OCI-LY7 (cell line): ENCODE results near the gene RAPGEF2. TPM values are rescaled to one million over a fixed set of nuclear protein-coding genes. Genes with fewer than 3 reads are reported as not detected.

ENCODE experiments used
- BruUV-seq: library from RNA; stranded (reverse); fragments of 400-500 nt; replicated peaks from 2 replicates; lab custom pipeline; 2021; lab: Mats Ljungman, UMichigan
- CTCF ChIA-PET: fragments of 300-600 bp; sonication (Branson Sonifier 250); formaldehyde crosslinking; loops from one replicate; lab custom pipeline; 2022; ENCODE audit warnings: antibody characterized with exemption; ENCODE audit not compliant: unreplicated experiment; lab: Charles Lee
- POLR2A ChIA-PET: fragments of 300-600 bp; sonication (Branson Sonifier 250); formaldehyde crosslinking; loops from one replicate; lab custom pipeline; 2022; ENCODE audit warnings: antibody characterized with exemption; lab: Charles Lee
- DNase-seq: peaks from one replicate; pipeline ENCODE4 v3.0.0-alpha.2; 2015; ENCODE audit warnings: low spot score
- H2AFZ ChIP-seq: fragments of 200-600 bp; sonication (generic), shearing (Covaris generic); 2 replicates; pipeline ENCODE4 v1.6.1; 2014; ENCODE audit warnings: mild to moderate bottlenecking, antibody characterized with exemption, low read length, moderate library complexity
- H3K27ac ChIP-seq: fragments of 200-600 bp; sonication (generic); 2 replicates; pipeline ENCODE4 v1.5.1; 2014; ENCODE audit warnings: mixed run types, low read depth, mild to moderate bottlenecking, moderate library complexity, low read length, inconsistent platforms; ENCODE audit not compliant: poor library complexity, severe bottlenecking
- H3K36me3 ChIP-seq: fragments of 200-600 bp; sonication (generic); 2 replicates; pipeline ENCODE4 v1.6.1; 2014; ENCODE audit warnings: mild to moderate bottlenecking, antibody characterized with exemption, low read length, moderate library complexity, mixed read lengths; ENCODE audit not compliant: insufficient read depth
- H3K4me1 ChIP-seq: fragments of 200-600 bp; sonication (generic); 2 replicates; pipeline ENCODE4 v1.5.1; 2014; ENCODE audit warnings: mild to moderate bottlenecking, low read length; ENCODE audit not compliant: insufficient read depth, poor library complexity, severe bottlenecking
- H3K4me2 ChIP-seq: fragments of 200-600 bp; sonication (generic); 2 replicates; pipeline ENCODE4 v1.6.1; 2014; ENCODE audit warnings: mild to moderate bottlenecking, low read length
- H3K4me3 ChIP-seq: fragments of 200-600 bp; sonication (generic); 2 replicates; pipeline ENCODE4 v1.5.1; 2014; ENCODE audit warnings: mild to moderate bottlenecking, low read depth, low read length; ENCODE audit not compliant: poor library complexity, severe bottlenecking
- H3K79me2 ChIP-seq: fragments of 200-600 bp; sonication (generic); 2 replicates; pipeline ENCODE4 v1.6.1; 2016; ENCODE audit warnings: low read depth, mild to moderate bottlenecking, low read length, moderate library complexity, mixed read lengths; ENCODE audit not compliant: insufficient read depth
- H3K9me2 ChIP-seq: fragments of 200-600 bp; sonication (generic); 2 replicates; pipeline ENCODE4 v1.6.1; 2016; ENCODE audit warnings: mild to moderate bottlenecking, low read length, mixed read lengths; ENCODE audit not compliant: insufficient read depth
- H3K9me3 ChIP-seq: fragments of 200-600 bp; sonication (generic); 2 replicates; pipeline ENCODE4 v1.6.1; 2014; ENCODE audit warnings: mild to moderate bottlenecking, mixed run types, low read length, mixed read lengths
- H4K20me1 ChIP-seq: fragments of 200-600 bp; sonication (generic); 2 replicates; pipeline ENCODE4 v1.6.1; 2014; ENCODE audit warnings: mild to moderate bottlenecking, antibody characterized with exemption, low read length, moderate library complexity, mixed read lengths; ENCODE audit not compliant: insufficient read depth
- CTCF ChIP-seq: fragments of 200-600 bp; sonication (generic); conservative IDR thresholded peaks from 2 replicates; pipeline ENCODE4 v1.5.1; 2014; ENCODE audit warnings: mild to moderate bottlenecking, antibody characterized with exemption, low read length, moderate library complexity, mixed read lengths
- EZH2phosphoT487 ChIP-seq: fragments of 200-600 bp; sonication (generic); IDR thresholded peaks from 2 replicates; pipeline ENCODE4 v1.6.1; 2018; ENCODE audit warnings: low read depth, borderline replicate concordance, mild to moderate bottlenecking, mixed run types, antibody characterized with exemption, low read length, moderate library complexity, mixed read lengths
- intact Hi-C: fragments of 100-400 bp; cut with micrococcal nuclease; formaldehyde crosslinking; loops from one replicate; pipeline ENCODE4 v1.10.0; 2022; ENCODE audit not compliant: unreplicated experiment
- total RNA-seq, 2 experiments: library from RNA; depleted of rRNA in 1 of 2; stranded (reverse); fragments of >200 nt in 1 of 2; shearing (Covaris generic) in 1 of 2; gene quantifications; 2 replicates each; pipeline ENCODE4 v1.2.3, GENCODE V29; 2014 to 2022

RAPGEF2 gene
- total RNA-seq, 2 experiments from 2014 or later, result 4.6 to 6.5 TPM

GRCh38 chr4:159303435-159303834 lies 200.6 kb downstream of the RAPGEF2 start:
- CTCF ChIA-PET, result no interaction called here
- no peaks in the 10 kb centered on the region for H3K79me2 ChIP-seq
- no peaks in the 10 kb centered on the region for H4K20me1 ChIP-seq
- H3K27ac ChIP-seq, result no peak overlapping the region
- DNase-seq, result no peak
- TF ChIP-seq EZH2phosphoT487 (no peak), CTCF (no peak)
- no peaks in the 10 kb centered on the region for H3K36me3 ChIP-seq
- no peaks in the 10 kb centered on the region for H3K4me1 ChIP-seq
- no TSS peak for BruUV-seq
- no peak overlapping the region for H2AFZ ChIP-seq
- H3K9me2 ChIP-seq, result no peaks in the 10 kb centered on the region
- H3K4me3 ChIP-seq, result no peak overlapping the region
- POLR2A ChIA-PET, result no interaction called here
- no peaks in the 10 kb centered on the region for H3K9me3 ChIP-seq
- no peak overlapping the region for H3K4me2 ChIP-seq
- intact Hi-C loops, result no loop called here

- Histone ChIP-seq H2AFZ (no peak overlapping the region), H3K9me2 (no peaks in the 10 kb centered on the region), H3K36me3 (no peaks in the 10 kb centered on the region), H3K79me2 (no peaks in the 10 kb centered on the region), H3K4me2 (no peak overlapping the region), H4K20me1 (no peaks in the 10 kb centered on the region), H3K27ac (no peak overlapping the region), H3K4me3 (no peak overlapping the region), H3K9me3 (no peaks in the 10 kb centered on the region), H3K4me1 (no peaks in the 10 kb centered on the region)
- TF ChIP-seq EZH2phosphoT487, result no peak
- no peak for TF ChIP-seq CTCF
- ChIA-PET CTCF (no interaction called here), POLR2A (no interaction called here)
- intact Hi-C loops, result no loop called here
- DNase-seq, result no peak
- BruUV-seq, result no TSS peak
Observed at GRCh38 chr4:159305129-159305528, 202.2 kb downstream of the RAPGEF2 start.

GRCh38 chr4:159307929-159308328 lies 205.1 kb downstream of the RAPGEF2 start:
- ChIA-PET POLR2A (no interaction called here), CTCF (no interaction called here)
- TF ChIP-seq EZH2phosphoT487, result no peak
- no peak for TF ChIP-seq CTCF
- H3K9me2 ChIP-seq, result no peaks in the 10 kb centered on the region
- no TSS peak for BruUV-seq
- H3K27ac ChIP-seq, result no peak overlapping the region
- no peak overlapping the region for H2AFZ ChIP-seq
- intact Hi-C loops, result no loop called here
- DNase-seq, result no peak
- no peak overlapping the region for H3K4me2 ChIP-seq
- no peak overlapping the region for H3K4me3 ChIP-seq
- no peaks in the 10 kb centered on the region for H3K4me1 ChIP-seq
- no peaks in the 10 kb centered on the region for H3K79me2 ChIP-seq
- H3K36me3 ChIP-seq, result no peaks in the 10 kb centered on the region
- H4K20me1 ChIP-seq, result no peaks in the 10 kb centered on the region
- H3K9me3 ChIP-seq, result no peaks in the 10 kb centered on the region
